Measurements from ENCODE around the gene PIK3R5.
A peak's percentile ranks its signal among the peaks of the same experiment; 100 is the strongest.

PIK3R5 gene

GRCh38 chr17:8872705-8873435, 92.6 kb downstream of the PIK3R5 start:
- ATAC-seq (ENCODE audit: low read depth) = no peak
- no peaks in the 10 kb centered on the region for H3K9me3 Mint-ChIP-seq
- H3K4me1 Mint-ChIP-seq = peaks cover 22% of the 10 kb centered on the region
- no peak for DNase-seq (ENCODE audit: low spot score in 2 of 2)
- H3K4me3 Mint-ChIP-seq = no peak overlapping the region
- H3K27me3 Mint-ChIP-seq = no peaks in the 10 kb centered on the region
- peaks cover 4% of the 10 kb centered on the region for H3K36me3 Mint-ChIP-seq
- H3K27ac Mint-ChIP-seq = no peak overlapping the region

DNA sequence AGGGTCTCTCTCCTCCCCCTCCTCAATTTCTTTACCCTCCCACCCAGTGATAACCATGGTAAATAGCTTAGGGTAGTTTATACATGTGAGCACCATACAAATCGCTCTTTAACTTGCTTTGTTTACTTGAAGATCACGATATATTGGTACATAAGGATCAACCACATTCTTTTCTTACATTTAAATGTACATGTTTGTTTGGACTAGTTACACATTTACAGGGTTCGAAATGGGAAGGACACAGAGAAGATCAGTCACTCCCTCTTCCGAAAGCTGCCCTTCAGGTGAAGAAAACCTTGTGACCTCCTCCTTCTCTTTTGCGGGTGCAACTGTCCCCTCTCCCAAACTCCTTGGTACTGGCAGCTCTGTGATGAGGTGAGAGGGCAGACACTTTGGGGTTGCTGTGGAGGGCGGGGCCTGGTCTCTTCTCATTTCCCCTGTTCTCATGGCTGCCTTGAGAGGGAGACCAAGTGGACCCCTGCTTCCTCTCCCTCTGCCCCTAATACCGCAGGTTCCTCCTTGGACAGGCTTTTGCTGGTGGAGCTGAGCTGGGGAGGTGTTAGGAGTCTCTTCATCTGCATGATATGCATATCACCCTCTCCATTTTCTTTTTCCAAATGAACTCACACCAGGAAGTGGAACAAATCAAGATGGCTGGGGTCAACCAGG, 93.3 kb downstream of the PIK3R5 start:
- DNase-seq (ENCODE audit: low spot score in 2 of 2) (no peak), ATAC-seq (ENCODE audit: low read depth) (no peak)
- Mint-ChIP-seq H3K36me3 (no peaks in the 10 kb centered on the region), H3K4me1 (peaks cover 28% of the 10 kb centered on the region), H3K9me3 (no peaks in the 10 kb centered on the region), H3K27ac (no peak overlapping the region), H3K4me3 (no peak overlapping the region), H3K27me3 (no peaks in the 10 kb centered on the region)

GRCh38 chr17:8871081-8871581, 94.4 kb downstream of the PIK3R5 start:
- Mint-ChIP-seq H3K4me1 (peaks cover 34% of the 10 kb centered on the region), H3K36me3 (no peaks in the 10 kb centered on the region), H3K27ac (no peak overlapping the region), H3K9me3 (no peaks in the 10 kb centered on the region), H3K4me3 (no peak overlapping the region), H3K27me3 (no peaks in the 10 kb centered on the region)
- no peak for DNase-seq (ENCODE audit: low spot score in 2 of 2)
- ATAC-seq (ENCODE audit: low read depth) = no peak

- Mint-ChIP-seq H3K4me1 (peaks cover 34% of the 10 kb centered on the region), H3K36me3 (no peaks in the 10 kb centered on the region), H3K9me3 (no peaks in the 10 kb centered on the region), H3K4me3 (no peak overlapping the region), H3K27ac (no peak overlapping the region), H3K27me3 (no peaks in the 10 kb centered on the region)
- no peak for DNase-seq (ENCODE audit: low spot score in 2 of 2)
- ATAC-seq (ENCODE audit: low read depth) = no peak
These were observed 95.0 kb downstream of the PIK3R5 start for GRCh38 chr17:8870406-8871040.

DNA sequence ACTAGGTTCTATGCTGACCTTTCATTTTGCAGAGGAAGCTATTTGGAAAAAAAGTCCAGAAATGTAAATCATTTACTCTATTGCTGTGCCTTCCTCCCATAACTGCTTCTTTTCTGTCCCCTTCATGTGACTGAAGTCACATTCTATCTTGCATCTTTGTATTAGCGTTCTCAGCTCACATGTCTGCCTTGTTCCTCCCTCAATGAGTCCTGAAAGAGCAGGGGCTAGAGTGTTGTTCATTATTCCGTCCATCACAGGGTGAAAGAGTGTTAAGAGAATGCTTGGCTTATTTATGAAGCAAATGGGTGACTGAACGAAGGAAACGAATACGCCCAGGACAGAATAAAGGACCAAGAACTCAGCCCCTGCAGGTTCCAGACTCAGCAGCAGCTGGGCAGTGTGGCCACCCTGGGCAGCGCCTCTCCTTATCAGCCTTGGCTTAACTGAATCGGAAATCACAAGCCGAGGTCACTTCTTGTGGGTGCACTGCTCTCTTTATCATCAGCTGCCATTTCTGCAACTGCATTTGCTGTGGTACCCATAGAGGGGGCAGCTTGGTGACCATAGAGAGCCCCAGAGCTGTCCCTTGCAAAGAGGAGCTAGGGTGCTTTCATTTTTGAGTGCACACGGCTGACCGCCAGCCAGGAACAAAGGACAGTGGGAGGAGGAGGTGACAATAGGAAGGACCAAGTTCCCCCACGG, 96.2 kb downstream of the PIK3R5 start:
- no peak overlapping the region for H3K27ac Mint-ChIP-seq
- DNase-seq (ENCODE audit: low spot score in 2 of 2) = no peak
- no peaks in the 10 kb centered on the region for H3K9me3 Mint-ChIP-seq
- H3K27me3 Mint-ChIP-seq = no peaks in the 10 kb centered on the region
- no peak overlapping the region for H3K4me3 Mint-ChIP-seq
- no peaks in the 10 kb centered on the region for H3K36me3 Mint-ChIP-seq
- peaks cover 38% of the 10 kb centered on the region for H3K4me1 Mint-ChIP-seq
- ATAC-seq (ENCODE audit: low read depth) = no peak

- DNase-seq (ENCODE audit: low spot score in 2 of 2) = no peak
- ATAC-seq (ENCODE audit: low read depth) = no peak
- Mint-ChIP-seq H3K27me3 (no peaks in the 10 kb centered on the region), H3K27ac (peak overlapping the region; percentile 13), H3K9me3 (no peaks in the 10 kb centered on the region), H3K36me3 (peaks cover 3% of the 10 kb centered on the region), H3K4me3 (no peak overlapping the region), H3K4me1 (peaks cover 33% of the 10 kb centered on the region)
These were observed 97.0 kb downstream of the PIK3R5 start for GRCh38 chr17:8868529-8868951.

GRCh38 chr17:8868092-8868491, 97.4 kb downstream of the PIK3R5 start:
- Mint-ChIP-seq H3K4me1 (peaks cover 33% of the 10 kb centered on the region), H3K36me3 (peaks cover 6% of the 10 kb centered on the region), H3K27me3 (no peaks in the 10 kb centered on the region), H3K9me3 (no peaks in the 10 kb centered on the region), H3K27ac (peak overlapping the region; percentile 13), H3K4me3 (peak overlapping the region; percentile 91)
- ATAC-seq (ENCODE audit: low read depth) = no peak
- no peak for DNase-seq (ENCODE audit: low spot score in 2 of 2)

- peaks cover 32% of the 10 kb centered on the region for H3K4me1 Mint-ChIP-seq
- no peaks in the 10 kb centered on the region for H3K9me3 Mint-ChIP-seq
- H3K36me3 Mint-ChIP-seq = peaks cover 6% of the 10 kb centered on the region
- H3K27ac Mint-ChIP-seq = peak within 1 kb of the TSS; percentile 53
- peak within 1 kb of the TSS; percentile 91 for H3K4me3 Mint-ChIP-seq
- H3K27me3 Mint-ChIP-seq = no peaks in the 10 kb centered on the region
- ATAC-seq (ENCODE audit: low read depth) = peak; percentile 78
- DNase-seq (ENCODE audit: low spot score in 2 of 2) = no peak
These were observed 98.0 kb downstream of the PIK3R5 start, which contains the start of gene PIK3R6 for GRCh38 chr17:8867361-8867981. PIK3R6 (minus strand) TSS chr17:8867674; CDS start chr17:8849794, 17,880 bp downstream.

GRCh38 chr17:8865811-8866210, 99.7 kb downstream of the PIK3R5 start:
- DNase-seq (ENCODE audit: low spot score in 2 of 2) (no peak), ATAC-seq (ENCODE audit: low read depth) (no peak)
- Mint-ChIP-seq H3K9me3 (no peaks in the 10 kb centered on the region), H3K4me3 (peak overlapping the region; percentile 91), H3K27me3 (no peaks in the 10 kb centered on the region), H3K4me1 (peaks cover 37% of the 10 kb centered on the region), H3K27ac (no peak overlapping the region), H3K36me3 (peaks cover 6% of the 10 kb centered on the region)

DNA sequence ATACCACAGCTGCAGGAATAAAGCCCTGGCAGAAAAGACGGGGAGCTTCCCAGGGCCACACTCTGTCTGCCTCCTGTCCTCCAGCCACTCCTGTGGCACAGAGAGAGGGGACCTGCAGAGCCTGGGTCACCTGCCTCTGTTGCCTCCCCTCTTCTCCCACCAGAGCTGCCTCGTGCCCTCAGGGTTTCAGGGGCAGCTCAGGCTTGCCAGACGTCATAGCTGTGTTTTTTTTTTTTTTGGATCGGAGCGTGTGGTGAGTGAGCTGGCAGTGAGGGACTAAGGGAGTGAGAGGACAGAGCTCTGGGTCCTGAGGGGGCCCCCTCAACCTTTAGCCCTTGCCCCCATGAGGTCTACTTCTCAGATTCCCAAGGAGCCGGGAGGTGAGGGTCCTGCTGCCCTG, 100.1 kb downstream of the PIK3R5 start:
- H3K27ac Mint-ChIP-seq = no peak overlapping the region
- ATAC-seq (ENCODE audit: low read depth) (no peak), DNase-seq (ENCODE audit: low spot score in 2 of 2) (no peak)
- no peaks in the 10 kb centered on the region for H3K9me3 Mint-ChIP-seq
- peak overlapping the region; percentile 52 for H3K4me3 Mint-ChIP-seq
- H3K27me3 Mint-ChIP-seq = no peaks in the 10 kb centered on the region
- H3K36me3 Mint-ChIP-seq = peaks cover 6% of the 10 kb centered on the region
- H3K4me1 Mint-ChIP-seq = peaks cover 37% of the 10 kb centered on the region

DNA sequence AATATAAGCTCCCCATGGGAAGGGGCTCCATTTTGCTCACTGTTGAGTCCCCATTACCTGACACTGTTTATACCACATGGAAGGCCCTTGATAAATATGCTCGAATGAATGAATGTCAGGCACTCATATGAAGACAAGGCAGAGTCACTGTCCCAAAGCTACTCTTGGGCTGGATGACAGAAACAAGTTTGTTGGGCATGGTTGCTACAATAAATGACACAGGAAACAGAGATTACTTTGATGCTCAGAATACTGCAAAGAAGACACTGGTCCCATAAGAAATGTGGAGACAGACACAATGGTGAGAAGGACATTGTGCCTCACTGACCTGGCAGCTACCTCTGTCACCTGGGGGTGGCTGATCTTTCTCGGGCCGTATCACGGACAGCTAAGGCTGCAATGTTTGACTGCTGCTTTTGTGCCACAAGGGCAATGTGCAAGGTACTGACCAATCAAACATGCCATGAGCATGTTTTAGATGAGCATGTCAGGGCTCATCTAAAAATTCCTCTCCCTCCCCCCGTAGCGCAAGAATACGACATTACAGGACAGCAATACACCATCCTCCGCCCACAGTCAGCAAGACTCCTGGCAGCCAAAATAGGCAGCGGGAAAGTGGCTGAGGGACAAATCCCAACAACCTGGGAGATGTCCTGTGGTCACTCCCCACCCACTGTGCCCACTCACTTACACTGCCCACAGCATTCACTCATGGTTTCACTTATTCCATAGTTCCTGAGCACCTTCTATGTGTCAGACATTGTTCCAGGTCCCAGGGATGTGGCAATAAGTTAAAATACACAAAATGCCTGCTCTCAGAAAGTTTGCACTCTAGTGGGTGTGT, 103.1 kb downstream of the PIK3R5 start:
- H3K4me3 Mint-ChIP-seq = no peak overlapping the region
- H3K36me3 Mint-ChIP-seq = peaks cover 6% of the 10 kb centered on the region
- peak overlapping the region; percentile 67 for H3K27ac Mint-ChIP-seq
- peaks cover 37% of the 10 kb centered on the region for H3K4me1 Mint-ChIP-seq
- H3K9me3 Mint-ChIP-seq = no peaks in the 10 kb centered on the region
- ATAC-seq (ENCODE audit: low read depth) (no peak), DNase-seq (ENCODE audit: low spot score in 2 of 2) (no peak)
- no peaks in the 10 kb centered on the region for H3K27me3 Mint-ChIP-seq

DNA sequence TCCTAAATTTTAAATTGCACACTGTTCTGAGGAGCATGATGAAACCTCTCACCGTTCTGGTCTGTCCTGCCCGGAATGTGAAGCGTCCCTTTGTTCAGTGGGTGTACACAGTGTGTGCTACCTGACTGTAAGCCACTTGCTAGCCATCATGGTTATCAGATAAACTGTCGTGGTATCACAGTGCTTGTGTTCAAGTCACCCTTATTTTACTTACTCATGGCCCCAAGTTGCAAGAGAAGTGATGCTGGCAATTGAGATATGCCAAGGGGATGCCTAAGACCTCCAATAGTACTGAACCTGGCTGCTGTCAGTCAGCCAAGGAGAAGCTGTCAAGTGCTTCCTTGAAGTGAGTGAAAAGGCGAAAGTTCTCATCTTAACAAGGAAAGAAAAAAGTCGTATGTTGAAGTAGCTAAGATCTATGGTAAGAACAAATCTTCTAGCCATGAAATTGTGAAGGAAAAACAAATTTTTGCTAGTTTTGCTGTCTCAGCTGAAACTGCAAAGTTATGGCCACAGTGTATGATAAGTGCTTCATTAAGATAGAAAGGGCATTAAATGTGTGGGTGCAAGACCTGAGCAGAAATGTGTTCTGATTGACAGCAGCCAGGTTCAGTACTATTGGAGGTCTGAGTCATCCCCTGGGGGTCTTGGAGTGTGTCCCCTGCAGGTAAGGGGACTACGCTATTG, 103.9 kb downstream of the PIK3R5 start:
- Mint-ChIP-seq H3K4me1 (peaks cover 37% of the 10 kb centered on the region), H3K4me3 (no peak overlapping the region), H3K27me3 (no peaks in the 10 kb centered on the region), H3K36me3 (peaks cover 6% of the 10 kb centered on the region), H3K9me3 (no peaks in the 10 kb centered on the region), H3K27ac (peak overlapping the region; percentile 67)
- DNase-seq (ENCODE audit: low spot score in 2 of 2) (no peak), ATAC-seq (ENCODE audit: low read depth) (no peak)
